Testis (tissue), 3 donors: Measurements from ENCODE around the gene IGF1R. TPM values are rescaled to one million over a fixed set of nuclear protein-coding genes. Genes with fewer than 3 reads are reported as not detected.

ENCODE experiments used
- DNase-seq: peaks from one replicate; pipeline ENCODE4 v3.0.0-alpha.2; 2019
- H3K27ac ChIP-seq, 2 donors: fragments of 200-600 bp; sonication (generic); one replicate each; pipeline ENCODE4 v1.5.1; 2019
- H3K27me3 ChIP-seq: fragments of 200-600 bp; sonication (generic); one replicate; pipeline ENCODE4 v1.5.1; 2019
- H3K36me3 ChIP-seq: fragments of 200-600 bp; sonication (generic); one replicate; pipeline ENCODE4 v1.5.1; 2017; ENCODE audit warnings: low read depth; ENCODE audit errors: missing control alignments
- H3K4me1 ChIP-seq: fragments of 200-600 bp; sonication (generic); one replicate; pipeline ENCODE4 v1.5.1; 2019
- H3K4me3 ChIP-seq, 2 donors: fragments of 200-600 bp; sonication (generic); one replicate each; pipeline ENCODE4 v1.5.1; 2017 to 2019
- H3K9me3 ChIP-seq: fragments of 200-600 bp; sonication (generic); one replicate; pipeline ENCODE4 v1.5.1; 2017
- CTCF ChIP-seq, 3 experiments: fragments of 450-650 bp in 2 of 3; fragments of 200-600 bp in 1 of 3; sonication (generic) in 1 of 3; IDR thresholded peaks; one replicate each; pipeline ENCODE4 v1.5.1; 2016 to 2019; ENCODE audit warnings: antibody characterized with exemption in 3 of 3, mild to moderate bottlenecking in 2 of 3, moderate library complexity in 1 of 3
- POLR2A ChIP-seq: fragments of 450-650 bp; IDR thresholded peaks from one replicate; pipeline ENCODE4 v1.6.1; 2017; ENCODE audit warnings: antibody characterized with exemption, mild to moderate bottlenecking, moderate library complexity
- WGBS, 2 donors: methylation state at CpG; one replicate each; pipeline ENCODE4 v1.1.5; 2018; 5-methylcytosine and 5-hydroxymethylcytosine counted together
- intact Hi-C: fragments of 100-400 bp; cut with DNase I; formaldehyde crosslinking; loops from one replicate; pipeline ENCODE4 v1.15.1; 2023; ENCODE audit warnings: low total_unique reads
- polyA plus RNA-seq: library from polyadenylated mRNA; stranded (reverse); fragments of 350-450 nt; fragmentation: Illumina TruSeq; extraction: RNeasy Lipid Tissue Mini Kit (QIAGEN cat#74804); gene quantifications from one replicate; pipeline ENCODE4 v1.2.3, GENCODE V29; 2014; ENCODE audit warnings: low read depth, low replicate concordance; ENCODE audit not compliant: insufficient read depth
- total RNA-seq, 2 donors: library from RNA; depleted of rRNA; stranded (reverse); fragments of >200 nt; gene quantifications; one replicate each; pipeline ENCODE4 v1.2.3, GENCODE V29; 2016

IGF1R gene
- total and polyA plus RNA-seq, 3 donors from 2014 or later, result 25.8 to 172 (median 157) TPM

DNA sequence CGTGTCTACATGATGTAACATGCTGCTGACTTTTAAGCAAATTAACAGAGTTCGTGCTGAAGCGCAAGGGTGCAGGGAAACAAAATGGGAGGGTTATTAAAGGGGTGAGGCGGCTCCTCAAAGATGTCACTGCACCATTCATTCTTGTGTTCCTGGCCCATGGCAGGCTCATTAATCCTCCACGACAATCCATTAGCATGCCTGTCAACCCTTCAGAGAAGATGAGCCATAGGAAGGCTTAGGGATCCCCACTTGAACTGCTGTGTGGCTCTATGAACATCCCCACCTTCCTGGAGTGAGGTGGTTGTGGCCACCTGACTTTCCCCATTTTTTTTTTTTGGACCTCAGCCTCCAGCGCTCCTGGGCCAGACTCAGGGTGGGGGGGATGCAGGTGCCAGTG, 45.8 kb downstream of the IGF1R start:
- Histone ChIP-seq H3K27ac (no peak overlapping the region), H3K36me3 (no peaks in the 10 kb centered on the region), H3K9me3 (no peaks in the 10 kb centered on the region), H3K4me1 (peaks cover 27% of the 10 kb centered on the region), H3K27me3 (no peaks in the 10 kb centered on the region), H3K4me3 (no peak overlapping the region)
- 89 to 94% methylated on average over 6 of the region's 6 CpGs for WGBS, 2 donors
- DNase-seq, result no peak
- TF ChIP-seq CTCF (IDR thresholded peaks at IDR 0.05) (no peak), POLR2A (no peak)
- intact Hi-C loops, result no loop called here

DNA sequence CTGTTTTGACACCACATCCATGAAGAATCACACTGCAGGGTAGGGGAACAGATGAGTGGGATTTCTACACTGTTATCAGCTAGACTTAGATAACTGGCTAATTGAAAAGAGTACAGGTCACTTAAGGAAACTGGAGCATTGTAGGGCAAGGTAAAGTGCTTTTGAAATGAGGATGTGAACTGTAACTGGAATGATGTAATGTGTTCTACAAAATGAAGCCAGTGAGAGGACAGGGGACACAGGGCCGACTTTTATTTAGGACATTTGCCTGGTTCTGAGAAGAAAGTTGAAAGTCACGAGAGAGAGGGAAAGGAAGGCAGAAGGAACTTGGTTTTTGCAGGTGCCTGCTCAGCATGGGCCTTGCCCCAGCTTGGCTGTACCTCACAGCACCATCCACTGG, 50.5 kb downstream of the IGF1R start:
- Histone ChIP-seq H3K27me3 (no peaks in the 10 kb centered on the region), H3K36me3 (no peaks in the 10 kb centered on the region), H3K4me1 (peaks cover 35% of the 10 kb centered on the region), H3K4me3 (no peak overlapping the region), H3K27ac (no peak overlapping the region), H3K9me3 (no peaks in the 10 kb centered on the region)
- DNase-seq, result no peak
- WGBS, 2 donors, result 68 to 71% methylated on average over 2 of the region's 2 CpGs
- intact Hi-C loops, result no loop called here
- TF ChIP-seq CTCF (IDR thresholded peaks at IDR 0.05), result no peak
- TF ChIP-seq POLR2A, result no peak

DNA sequence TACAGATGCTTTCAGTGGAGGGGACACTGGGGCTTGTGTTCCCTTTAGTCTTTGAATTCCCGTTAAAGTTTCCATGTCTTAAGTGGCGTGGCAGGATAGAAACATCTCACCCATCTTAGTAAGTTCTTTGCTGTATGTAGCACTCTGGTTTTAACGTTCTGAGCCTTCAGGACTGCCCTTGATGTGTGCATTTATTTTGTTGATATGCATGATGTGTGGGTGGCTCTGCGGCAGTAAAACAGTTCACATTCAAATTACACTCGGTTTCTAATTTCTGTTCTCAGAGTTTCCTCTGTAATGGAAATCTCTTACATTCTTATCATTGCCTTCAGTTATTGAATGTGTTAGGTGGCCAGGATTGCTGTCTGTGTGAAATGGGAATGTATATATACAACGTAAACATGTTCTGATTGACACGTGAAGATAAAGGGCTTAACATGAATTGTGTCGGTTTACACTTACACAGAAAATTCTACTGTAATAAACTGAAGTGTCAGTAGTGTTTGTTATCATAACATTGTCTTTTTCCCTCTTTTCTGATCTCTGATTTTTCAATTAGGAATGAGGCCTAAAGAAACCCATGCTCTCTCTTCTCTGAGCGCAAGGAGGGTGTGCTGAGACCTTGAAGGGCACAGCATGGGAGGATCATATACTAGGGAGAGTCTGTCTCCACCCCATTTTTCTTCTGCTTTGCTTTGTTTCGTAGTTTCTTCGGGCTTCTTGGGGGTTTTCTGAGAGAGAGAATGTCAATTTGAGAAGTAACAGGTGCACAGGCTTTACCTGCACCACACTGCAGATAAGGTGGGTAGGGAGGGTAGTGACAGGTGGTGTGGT, 51.5 kb downstream of the IGF1R start:
- TF ChIP-seq POLR2A, result no peak
- no peak for TF ChIP-seq CTCF (IDR thresholded peaks at IDR 0.05)
- H3K4me3 ChIP-seq, result no peak overlapping the region
- H3K27ac ChIP-seq, result no peak overlapping the region
- H3K36me3 ChIP-seq, result no peaks in the 10 kb centered on the region
- peaks cover 35% of the 10 kb centered on the region for H3K4me1 ChIP-seq
- DNase-seq, result no peak
- no peaks in the 10 kb centered on the region for H3K9me3 ChIP-seq
- intact Hi-C loops, result no loop called here
- no peaks in the 10 kb centered on the region for H3K27me3 ChIP-seq
- 47 to 63% methylated on average over 11 of the region's 11 CpGs for WGBS, 2 donors

- WGBS, 2 donors, result 49 to 68% methylated on average over 6 of the region's 6 CpGs
- DNase-seq, result no peak
- Histone ChIP-seq H3K36me3 (no peaks in the 10 kb centered on the region), H3K27ac (no peak overlapping the region), H3K9me3 (no peaks in the 10 kb centered on the region), H3K4me3 (no peak overlapping the region), H3K27me3 (no peaks in the 10 kb centered on the region), H3K4me1 (peaks cover 35% of the 10 kb centered on the region)
- intact Hi-C loops, result no loop called here
- TF ChIP-seq CTCF (IDR thresholded peaks at IDR 0.05), result no peak
- TF ChIP-seq POLR2A, result no peak
Measured at GRCh38 chr15:98700519-98700918, 52.2 kb downstream of the IGF1R start.
